ENCODE measurements around the gene CENPC.

Gene CENPC

DNA sequence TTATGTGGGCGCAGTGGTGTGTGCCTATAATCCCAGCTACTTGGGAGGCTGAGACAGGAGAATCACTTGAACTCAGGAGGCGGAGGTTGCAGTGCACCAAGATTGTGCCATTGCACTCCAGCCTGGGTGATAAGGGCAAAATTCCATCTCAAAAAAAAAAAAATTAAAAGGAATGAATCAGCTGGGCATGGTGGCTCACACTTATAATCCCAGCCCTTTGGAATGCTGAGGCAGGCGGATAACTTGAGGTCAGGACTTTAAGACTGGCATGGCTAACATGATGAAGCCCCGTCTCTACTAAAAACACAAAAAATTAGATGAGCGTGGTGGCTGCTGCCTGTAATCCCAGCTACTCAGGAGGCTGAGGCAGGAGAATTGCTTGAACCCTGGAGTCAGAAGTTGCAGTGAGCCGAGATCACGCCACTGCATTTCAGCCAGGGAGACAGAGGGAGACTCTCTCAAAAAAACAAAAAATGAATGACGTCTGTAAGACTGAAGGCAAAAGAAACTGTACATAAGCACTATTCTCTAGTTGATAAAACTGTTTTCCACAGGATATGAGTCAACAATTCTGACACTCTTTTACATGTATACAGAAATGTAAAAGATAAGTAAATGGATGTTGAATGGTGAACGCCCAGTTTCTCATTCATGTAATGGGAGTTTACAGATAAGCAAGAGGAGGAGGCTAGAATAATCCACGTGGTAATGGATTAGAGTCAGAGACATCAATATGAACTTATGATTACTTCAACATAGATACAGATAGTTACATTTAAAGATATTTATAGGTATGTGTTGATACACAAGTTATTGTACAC, 22.2 kb downstream of the CENPC start:
- in situ Hi-C loops (cut with MboI; ENCODE audit: low pct_unique_long_range_greater_than_20kb, low sequenced_read_pairs, unreplicated experiment), result no loop called here
- TF ChIP-seq, protein P1, sequence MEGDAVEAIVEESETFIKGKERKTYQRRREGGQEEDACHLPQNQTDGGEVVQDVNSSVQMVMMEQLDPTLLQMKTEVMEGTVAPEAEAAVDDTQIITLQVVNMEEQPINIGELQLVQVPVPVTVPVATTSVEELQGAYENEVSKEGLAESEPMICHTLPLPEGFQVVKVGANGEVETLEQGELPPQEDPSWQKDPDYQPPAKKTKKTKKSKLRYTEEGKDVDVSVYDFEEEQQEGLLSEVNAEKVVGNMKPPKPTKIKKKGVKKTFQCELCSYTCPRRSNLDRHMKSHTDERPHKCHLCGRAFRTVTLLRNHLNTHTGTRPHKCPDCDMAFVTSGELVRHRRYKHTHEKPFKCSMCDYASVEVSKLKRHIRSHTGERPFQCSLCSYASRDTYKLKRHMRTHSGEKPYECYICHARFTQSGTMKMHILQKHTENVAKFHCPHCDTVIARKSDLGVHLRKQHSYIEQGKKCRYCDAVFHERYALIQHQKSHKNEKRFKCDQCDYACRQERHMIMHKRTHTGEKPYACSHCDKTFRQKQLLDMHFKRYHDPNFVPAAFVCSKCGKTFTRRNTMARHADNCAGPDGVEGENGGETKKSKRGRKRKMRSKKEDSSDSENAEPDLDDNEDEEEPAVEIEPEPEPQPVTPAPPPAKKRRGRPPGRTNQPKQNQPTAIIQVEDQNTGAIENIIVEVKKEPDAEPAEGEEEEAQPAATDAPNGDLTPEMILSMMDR (IDR thresholded peaks at IDR 0.05; ENCODE audit: extremely low read depth, insufficient read depth, missing control alignments), result no peak
- no peak for DNase-seq (ENCODE audit: low spot score)

DNA sequence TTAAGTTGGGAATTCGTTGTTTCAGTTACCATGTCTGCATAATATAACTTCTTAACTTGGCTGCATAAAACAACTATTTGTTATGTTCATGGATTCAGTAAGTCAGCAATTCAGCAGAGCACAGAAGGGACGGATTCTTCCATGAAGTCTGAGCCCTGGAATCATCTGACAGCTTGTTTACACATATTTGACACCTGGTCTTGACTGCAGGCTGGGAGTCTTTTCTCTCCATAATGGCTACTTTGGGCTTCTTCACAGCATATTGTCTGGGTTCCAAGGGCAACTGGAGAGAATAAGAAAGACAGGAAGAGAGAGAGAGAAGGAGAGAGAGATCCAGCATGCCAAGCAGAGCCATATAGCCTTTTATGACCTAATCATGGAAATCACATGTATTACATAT, 23.1 kb downstream of the CENPC start:
- DNase-seq (ENCODE audit: low spot score), result no peak
- TF ChIP-seq, protein P1 (IDR thresholded peaks at IDR 0.05; ENCODE audit: extremely low read depth, insufficient read depth, missing control alignments), result no peak
- in situ Hi-C loops (cut with MboI; ENCODE audit: low pct_unique_long_range_greater_than_20kb, low sequenced_read_pairs, unreplicated experiment), result no loop called here

DNA sequence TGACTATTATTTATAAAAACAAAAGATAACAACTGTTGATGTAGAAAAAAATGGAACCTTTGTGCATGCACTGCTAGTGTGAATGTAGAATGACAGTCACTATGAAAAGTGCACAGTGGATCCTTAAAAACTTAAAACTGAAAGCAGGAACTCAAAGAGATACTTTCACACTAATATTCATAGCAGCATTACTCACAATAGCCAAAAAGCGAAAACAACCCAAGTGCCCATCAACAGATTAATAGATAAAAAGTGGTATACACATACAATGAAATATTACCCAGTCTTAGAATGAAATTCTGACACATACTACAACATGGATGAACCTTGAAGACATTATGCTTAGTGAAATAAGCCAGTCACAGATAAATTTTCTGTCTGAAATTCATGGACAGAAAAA, 23.8 kb downstream of the CENPC start:
- TF ChIP-seq, protein P1 (IDR thresholded peaks at IDR 0.05; ENCODE audit: extremely low read depth, insufficient read depth, missing control alignments), result no peak
- in situ Hi-C loops (cut with MboI; ENCODE audit: low pct_unique_long_range_greater_than_20kb, low sequenced_read_pairs, unreplicated experiment), result no loop called here
- no peak for DNase-seq (ENCODE audit: low spot score)

GRCh38 chr4:67520141-67520540, 25.2 kb downstream of the CENPC start:
- no peak for DNase-seq (ENCODE audit: low spot score)
- in situ Hi-C loops (cut with MboI; ENCODE audit: low pct_unique_long_range_greater_than_20kb, low sequenced_read_pairs, unreplicated experiment), result no loop called here
- TF ChIP-seq, protein P1 (IDR thresholded peaks at IDR 0.05; ENCODE audit: extremely low read depth, insufficient read depth, missing control alignments), result no peak

GRCh38 chr4:67512501-67512900, 32.8 kb downstream of the CENPC start:
- no peak for DNase-seq (ENCODE audit: low spot score)
- TF ChIP-seq, protein P1 (IDR thresholded peaks at IDR 0.05; ENCODE audit: extremely low read depth, insufficient read depth, missing control alignments), result no peak
- in situ Hi-C loops (cut with MboI; ENCODE audit: low pct_unique_long_range_greater_than_20kb, low sequenced_read_pairs, unreplicated experiment), result no loop called here

GRCh38 chr4:67500373-67500772, 44.9 kb downstream of the CENPC start:
- DNase-seq (ENCODE audit: low spot score), result no peak
- in situ Hi-C loops (cut with MboI; ENCODE audit: low pct_unique_long_range_greater_than_20kb, low sequenced_read_pairs, unreplicated experiment), result no loop called here
- TF ChIP-seq, protein P1 (IDR thresholded peaks at IDR 0.05; ENCODE audit: extremely low read depth, insufficient read depth, missing control alignments), result no peak
